ENCODE measurements around the gene KDM4B.

Gene KDM4B

DNA sequence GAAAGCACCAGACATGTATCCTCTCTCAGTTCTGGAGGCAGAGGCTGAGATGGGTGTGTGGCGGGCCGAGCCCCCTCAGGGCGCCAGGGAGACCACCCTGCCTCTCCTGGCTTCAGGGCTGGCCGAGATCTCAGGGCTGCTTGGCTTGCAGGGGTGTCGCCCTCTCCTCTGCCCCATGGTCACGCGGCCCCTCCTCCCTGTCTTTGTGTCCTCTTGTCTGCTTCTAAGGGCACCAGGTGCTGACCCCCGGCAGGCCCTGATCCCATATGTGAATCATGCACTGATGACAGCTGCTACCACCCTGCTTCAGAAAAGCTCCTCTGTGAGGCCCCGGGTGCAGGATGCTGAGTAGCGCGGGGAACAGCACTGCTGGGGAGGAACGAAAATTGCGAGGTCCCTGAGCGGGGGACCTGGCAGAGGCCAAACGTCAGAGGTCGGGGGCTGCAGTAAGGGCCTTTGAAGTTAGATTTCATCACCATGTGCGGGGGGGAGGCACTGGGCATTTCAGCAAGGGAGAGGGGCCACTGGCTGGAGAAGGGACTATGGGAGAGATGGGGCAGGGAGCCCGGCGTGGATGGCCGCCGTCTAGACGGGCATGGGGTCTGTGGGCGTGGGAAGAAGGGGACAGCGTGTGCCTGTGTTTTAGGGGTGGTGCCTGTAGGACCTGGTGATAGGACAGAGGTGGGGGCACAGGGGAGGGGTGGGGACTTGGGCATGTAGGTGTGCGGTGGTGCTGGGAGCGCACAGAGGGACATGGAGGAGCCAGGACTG lies 125.2 kb downstream of the KDM4B start:
- no peak for TF ChIP-seq CTCF (IDR thresholded peaks at IDR 0.05; ENCODE audit: low read depth, low read length)
- no peak overlapping the region for H3K4me3 ChIP-seq (replicated peaks in 1 of 2; ENCODE audit: low read depth in 2 of 2, low read length in 2 of 2)
- no peak for DNase-seq (ENCODE audit: low read depth in 2 of 2)

DNA sequence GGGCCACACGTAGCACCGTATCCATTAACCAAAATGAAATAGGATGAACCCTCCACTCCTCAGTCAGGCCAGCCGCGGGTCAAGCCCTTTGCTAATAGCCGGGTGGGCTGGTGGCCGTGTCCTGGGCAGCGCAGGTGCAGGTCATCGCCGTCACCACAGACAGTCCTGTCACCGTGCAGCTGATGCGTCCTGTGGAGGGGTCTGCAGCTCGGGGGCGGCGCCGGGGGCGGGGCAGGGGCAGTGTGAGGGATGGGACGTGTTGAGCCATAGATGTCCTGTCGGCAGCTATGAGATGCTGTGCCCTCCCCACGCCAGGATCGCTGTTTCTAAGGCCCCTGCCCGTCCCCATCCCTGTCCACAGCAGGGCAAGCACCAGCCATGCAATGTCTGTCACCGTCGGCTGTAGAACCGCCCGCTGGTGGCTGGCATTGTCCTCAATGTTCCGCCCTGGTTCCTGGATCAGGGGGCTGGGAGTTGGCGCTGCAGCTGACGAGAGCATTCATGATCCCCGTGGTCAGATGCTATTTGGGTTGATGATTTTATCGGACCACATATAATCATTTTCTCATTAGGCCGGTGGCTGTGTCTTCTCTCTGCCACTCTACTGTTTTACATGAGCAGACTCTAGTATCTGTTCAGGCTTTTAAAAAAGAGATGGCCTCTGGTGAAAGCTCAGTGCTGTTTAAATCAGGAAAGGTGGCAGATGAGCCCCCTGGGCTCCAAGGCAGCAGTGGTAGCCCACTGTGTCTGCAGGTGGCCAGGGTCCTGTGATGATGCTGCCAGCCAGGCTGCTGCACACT lies 126.1 kb downstream of the KDM4B start:
- DNase-seq (ENCODE audit: low read depth in 2 of 2): no peak
- no peak for TF ChIP-seq CTCF (IDR thresholded peaks at IDR 0.05; ENCODE audit: low read depth, low read length)
- H3K4me3 ChIP-seq (replicated peaks in 1 of 2; ENCODE audit: low read depth in 2 of 2, low read length in 2 of 2): no peak overlapping the region

DNA sequence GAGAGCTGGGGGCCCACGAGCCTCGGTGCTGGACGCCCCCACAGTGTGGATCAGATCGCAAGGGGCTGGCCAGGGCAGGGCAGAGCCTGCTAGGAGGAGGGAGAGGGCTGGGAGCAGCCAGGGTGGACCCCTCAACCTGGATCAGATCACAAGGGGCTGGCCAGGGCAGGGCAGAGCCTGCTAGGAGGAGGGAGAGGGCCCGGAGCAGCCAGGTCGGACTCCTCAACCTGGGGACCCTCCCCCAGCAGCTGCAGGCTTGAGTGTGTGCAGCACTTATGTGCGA lies 126.6 kb downstream of the KDM4B start:
- no peak for TF ChIP-seq CTCF (IDR thresholded peaks at IDR 0.05; ENCODE audit: low read depth, low read length)
- no peak overlapping the region for H3K4me3 ChIP-seq (replicated peaks in 1 of 2; ENCODE audit: low read depth in 2 of 2, low read length in 2 of 2)
- no peak for DNase-seq (ENCODE audit: low read depth in 2 of 2)

DNA sequence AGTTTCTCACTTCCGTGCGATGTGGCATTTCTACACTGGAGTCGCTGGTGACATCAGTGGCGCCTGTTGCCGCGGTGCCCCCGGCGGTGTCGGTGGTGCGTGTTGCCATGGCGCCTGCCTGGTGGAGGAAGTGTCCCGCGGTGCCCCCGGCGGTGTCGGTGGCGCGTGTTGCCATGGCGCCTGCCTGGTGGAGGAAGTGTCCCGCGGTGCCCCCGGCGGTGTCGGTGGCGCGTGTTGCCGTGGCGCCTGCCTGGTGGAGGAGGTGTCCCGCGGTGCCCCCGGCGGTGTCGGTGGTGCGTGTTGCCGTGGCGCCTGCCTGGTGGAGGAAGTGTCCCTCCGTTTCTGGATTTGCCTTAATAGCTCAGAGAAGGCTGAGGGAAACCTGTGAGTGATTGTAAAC lies 127.6 kb downstream of the KDM4B start:
- no peak for TF ChIP-seq CTCF (IDR thresholded peaks at IDR 0.05; ENCODE audit: low read depth, low read length)
- DNase-seq (ENCODE audit: low read depth in 2 of 2): no peak

DNA sequence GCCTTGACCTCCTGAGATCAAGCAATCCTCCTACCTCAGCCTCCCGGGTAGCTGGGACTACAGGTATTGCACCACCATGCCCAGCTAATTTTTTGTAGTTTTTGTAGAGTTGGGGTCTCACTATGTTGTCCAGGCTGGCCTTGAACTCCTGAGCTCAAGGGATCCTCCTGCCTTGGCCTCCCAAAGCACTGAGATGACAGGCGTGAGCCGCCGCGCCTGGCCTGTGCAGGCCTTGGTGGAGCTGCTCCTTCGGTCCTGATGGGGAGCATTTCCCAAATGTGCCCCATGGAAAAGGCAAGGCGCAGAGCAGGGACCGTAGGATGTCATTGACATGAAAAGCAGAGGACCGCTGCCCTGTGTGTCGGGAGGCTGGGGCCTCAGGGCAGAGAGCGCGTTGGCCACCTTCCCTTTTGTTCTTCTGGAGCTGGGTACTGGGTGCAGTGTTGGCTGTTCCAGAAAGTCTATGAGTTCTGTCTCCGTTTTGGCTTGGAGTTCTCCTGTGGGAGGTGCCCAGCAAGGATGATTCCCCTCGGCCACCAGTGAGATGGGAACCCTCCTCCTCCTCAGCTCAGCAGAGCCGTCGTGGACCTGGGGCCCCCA lies 128.5 kb downstream of the KDM4B start:
- no peak for DNase-seq (ENCODE audit: low read depth in 2 of 2)
- H3K4me3 ChIP-seq (replicated peaks in 1 of 2; ENCODE audit: low read depth in 2 of 2, low read length in 2 of 2): no peak overlapping the region
- no peak for TF ChIP-seq CTCF (IDR thresholded peaks at IDR 0.05; ENCODE audit: low read depth, low read length)

More for the DNA sequence above, 127.6 kb downstream of the KDM4B start:
- H3K4me3 ChIP-seq (replicated peaks in 1 of 2; ENCODE audit: low read depth in 2 of 2, low read length in 2 of 2): no peak overlapping the region

- no peak overlapping the region for H3K4me3 ChIP-seq (replicated peaks in 1 of 2; ENCODE audit: low read depth in 2 of 2, low read length in 2 of 2)
- no peak for TF ChIP-seq CTCF (IDR thresholded peaks at IDR 0.05; ENCODE audit: low read depth, low read length)
- DNase-seq (ENCODE audit: low read depth in 2 of 2): no peak
These were observed 129.2 kb downstream of the KDM4B start for GRCh38 chr19:5097959-5098623.

Data from cardiac fibroblast (primary cell).